ENCODE data around the gene MUC6. TPM values are rescaled to one million over a fixed set of nuclear protein-coding genes. Genes with fewer than 3 reads are reported as not detected.

Gene MUC6
- total RNA-seq, 4 donors from 2014 or later: 0.19 TPM; not detected in 3

GRCh38 chr11:1072116-1072820 is 35.8 kb upstream of the MUC6 start:
- no peak overlapping the region for H3K4me3 ChIP-seq
- H3K9me3 ChIP-seq: no peaks in the 10 kb centered on the region
- TF ChIP-seq POLR2A (IDR thresholded peaks at IDR 0.05): no peak
- TF ChIP-seq, protein P1, sequence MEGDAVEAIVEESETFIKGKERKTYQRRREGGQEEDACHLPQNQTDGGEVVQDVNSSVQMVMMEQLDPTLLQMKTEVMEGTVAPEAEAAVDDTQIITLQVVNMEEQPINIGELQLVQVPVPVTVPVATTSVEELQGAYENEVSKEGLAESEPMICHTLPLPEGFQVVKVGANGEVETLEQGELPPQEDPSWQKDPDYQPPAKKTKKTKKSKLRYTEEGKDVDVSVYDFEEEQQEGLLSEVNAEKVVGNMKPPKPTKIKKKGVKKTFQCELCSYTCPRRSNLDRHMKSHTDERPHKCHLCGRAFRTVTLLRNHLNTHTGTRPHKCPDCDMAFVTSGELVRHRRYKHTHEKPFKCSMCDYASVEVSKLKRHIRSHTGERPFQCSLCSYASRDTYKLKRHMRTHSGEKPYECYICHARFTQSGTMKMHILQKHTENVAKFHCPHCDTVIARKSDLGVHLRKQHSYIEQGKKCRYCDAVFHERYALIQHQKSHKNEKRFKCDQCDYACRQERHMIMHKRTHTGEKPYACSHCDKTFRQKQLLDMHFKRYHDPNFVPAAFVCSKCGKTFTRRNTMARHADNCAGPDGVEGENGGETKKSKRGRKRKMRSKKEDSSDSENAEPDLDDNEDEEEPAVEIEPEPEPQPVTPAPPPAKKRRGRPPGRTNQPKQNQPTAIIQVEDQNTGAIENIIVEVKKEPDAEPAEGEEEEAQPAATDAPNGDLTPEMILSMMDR (IDR thresholded peaks at IDR 0.05): no peak
- H3K4me1 ChIP-seq: peaks cover 15 to 26% (median 16%) of the 10 kb centered on the region in 3 donors
- no peak overlapping the region for H3K27ac ChIP-seq
- DNase-seq: no peak
- 8 to 38% methylated on average over 2 to 6 of the region's 18 CpGs for WGBS, 2 donors
- intact Hi-C loops (cut with DNase I): no loop called here
- H3K36me3 ChIP-seq: no peaks in the 10 kb centered on the region
- peaks cover 0 to 67% (median 0%) of the 10 kb centered on the region in 4 donors for H3K27me3 ChIP-seq

GRCh38 chr11:1071571-1072115 is 35.1 kb upstream of the MUC6 start:
- 71 to 83% methylated on average over 4 to 17 of the region's 21 CpGs for whole genome bisulfite sequencing, 2 donors

DNA sequence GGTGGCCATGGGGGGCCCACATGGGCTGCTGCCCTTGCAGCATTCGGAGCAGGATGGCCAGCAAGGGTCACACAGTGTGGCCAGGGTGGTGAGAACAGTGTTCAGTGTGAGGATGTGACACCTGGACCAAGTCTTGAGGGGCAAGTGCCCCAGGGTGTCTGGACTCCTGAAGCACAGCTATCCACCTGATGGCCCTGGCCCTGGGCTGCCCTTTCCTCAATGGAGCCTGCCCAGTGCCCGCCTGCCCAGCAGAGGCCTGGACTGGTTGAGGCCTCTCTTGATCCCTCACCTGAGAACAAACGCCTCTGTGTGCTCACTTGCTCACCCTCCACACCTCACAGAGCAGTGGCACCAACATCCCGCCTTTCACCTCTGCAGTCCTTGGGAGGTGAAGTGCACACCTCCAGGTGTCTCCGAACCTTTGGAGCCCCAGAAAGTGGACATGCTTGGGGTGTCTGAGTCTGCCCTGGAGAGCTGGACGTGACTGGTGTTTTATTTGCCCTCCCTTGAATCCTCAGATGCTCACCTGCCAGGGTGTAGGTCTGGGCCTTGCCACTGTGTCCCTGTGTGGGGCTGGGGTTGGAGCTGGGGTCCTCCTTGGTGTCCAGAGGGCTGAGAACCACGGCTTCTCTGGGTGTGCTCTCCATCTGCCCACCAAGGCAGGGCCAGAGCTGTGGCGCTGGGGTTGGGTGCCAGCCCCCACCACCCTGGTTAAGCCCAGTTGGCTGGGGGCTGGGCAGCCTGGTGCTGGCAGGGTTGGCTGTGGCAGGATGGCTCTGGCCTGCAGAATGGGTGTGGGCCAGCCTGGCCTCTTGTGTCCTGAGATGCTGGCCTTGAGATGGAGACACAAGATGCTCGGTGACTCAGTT is 34.3 kb upstream of the MUC6 start:
- peaks cover 0 to 72% (median 2%) of the 10 kb centered on the region in 4 donors for H3K27me3 ChIP-seq
- TF ChIP-seq, protein P1 (IDR thresholded peaks at IDR 0.05): no peak
- no peak for TF ChIP-seq POLR2A (IDR thresholded peaks at IDR 0.05)
- intact Hi-C loops (cut with DNase I): no loop called here
- no peak for DNase-seq
- H3K36me3 ChIP-seq: no peaks in the 10 kb centered on the region
- H3K4me3 ChIP-seq: no peak overlapping the region
- no peak overlapping the region for H3K27ac ChIP-seq
- WGBS, 2 donors: 44 to 87% methylated on average over 2 to 5 of the region's 9 CpGs
- H3K9me3 ChIP-seq: no peaks in the 10 kb centered on the region
- peaks cover 15 to 26% (median 16%) of the 10 kb centered on the region in 3 donors for H3K4me1 ChIP-seq

More at GRCh38 chr11:1071571-1072115, 35.1 kb upstream of the MUC6 start:
- Histone ChIP-seq H3K4me3 (no peak overlapping the region), H3K9me3 (no peaks in the 10 kb centered on the region), H3K4me1 (peaks cover 15 to 26% (median 16%) of the 10 kb centered on the region in 3 donors), H3K36me3 (no peaks in the 10 kb centered on the region), H3K27me3 (peaks cover 0 to 67% (median 0%) of the 10 kb centered on the region in 4 donors), H3K27ac (no peak overlapping the region)
- no peak for DNase-seq
- TF ChIP-seq, protein P1 (IDR thresholded peaks at IDR 0.05): no peak
- no peak for TF ChIP-seq POLR2A (IDR thresholded peaks at IDR 0.05)
- intact Hi-C loops (cut with DNase I): no loop called here

DNA sequence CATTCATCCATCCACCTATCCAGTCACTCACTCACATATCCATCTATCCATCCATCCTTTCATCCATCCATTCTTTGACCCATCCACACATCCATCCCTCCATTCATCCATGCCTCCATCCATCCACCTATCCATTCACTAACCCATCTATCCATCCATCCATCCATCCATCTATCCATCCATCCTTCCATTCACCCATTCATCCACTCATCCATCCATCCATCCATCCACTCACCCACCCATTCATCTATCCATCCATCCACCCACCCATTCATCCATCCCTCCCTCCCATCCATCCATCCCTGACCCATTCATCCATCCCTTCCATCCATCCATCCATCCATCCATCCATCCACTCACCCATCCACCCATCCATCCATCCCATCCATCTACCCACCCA is 33.2 kb upstream of the MUC6 start:
- Histone ChIP-seq H3K27ac (no peak overlapping the region), H3K4me1 (peaks cover 15 to 26% (median 16%) of the 10 kb centered on the region in 3 donors), H3K9me3 (no peaks in the 10 kb centered on the region), H3K4me3 (no peak overlapping the region), H3K36me3 (no peaks in the 10 kb centered on the region), H3K27me3 (peaks cover 0 to 73% (median 3%) of the 10 kb centered on the region in 4 donors)
- intact Hi-C loops (cut with DNase I): no loop called here
- TF ChIP-seq, protein P1 (IDR thresholded peaks at IDR 0.05): no peak
- TF ChIP-seq POLR2A (IDR thresholded peaks at IDR 0.05): no peak
- no peak for DNase-seq
